Prostate gland (tissue), 2 donors: ENCODE data around the gene GRHL1. TPM values are rescaled to one million over a fixed set of nuclear protein-coding genes. Genes with fewer than 3 reads are reported as not detected.
"Not testable (repeated sequence)": the region's sequence is repeated elsewhere in the genome, so short reads cannot be mapped to it uniquely, and the experiment has no call there.

Source experiments
- DNase-seq: peaks from one replicate; pipeline ENCODE4 v3.0.0-alpha.2; 2019; ENCODE audit warnings: low spot score
- H3K27ac ChIP-seq, 2 donors: fragments of 200-600 bp; sonication (generic); 2 replicates each; pipeline ENCODE4 v1.5.1; 2017 to 2019
- H3K27me3 ChIP-seq: fragments of 200-600 bp; sonication (generic); replicated peaks from 2 replicates; pipeline ENCODE4 v1.5.1; 2019; ENCODE audit not compliant: insufficient read depth
- H3K36me3 ChIP-seq, 2 donors: fragments of 200-600 bp; sonication (generic); 1 replicate in 1 of 2; 2 replicates in 1 of 2; pipeline versions ENCODE4 v1.5.1 to v1.8.1; 2017 to 2019
- H3K4me1 ChIP-seq: fragments of 200-600 bp; sonication (generic); replicated peaks from 2 replicates; pipeline ENCODE4 v1.5.1; 2019
- H3K4me3 ChIP-seq, 2 donors: fragments of 200-600 bp; sonication (generic); 2 replicates each; pipeline ENCODE4 v1.5.1; 2017 to 2019
- H3K9me3 ChIP-seq: fragments of 200-600 bp; sonication (generic); 2 replicates; pipeline ENCODE4 v1.5.1; 2017
- CTCF ChIP-seq, 4 experiments: fragments of 200-600 bp in 2 of 4; fragments of 450-650 bp in 2 of 4; sonication (generic) in 2 of 4; IDR thresholded peaks; 1 replicate in 3 of 4; 2 replicates in 1 of 4; pipeline ENCODE4 v1.5.1; 2016 to 2019; ENCODE audit warnings: antibody characterized with exemption in 4 of 4, mild to moderate bottlenecking in 2 of 4, moderate library complexity in 2 of 4
- POLR2A ChIP-seq: fragments of 450-650 bp; IDR thresholded peaks from one replicate; pipeline ENCODE4 v1.6.1; 2016; ENCODE audit warnings: antibody characterized with exemption, mild to moderate bottlenecking
- POLR2AphosphoS5 ChIP-seq: sonication (generic); formaldehyde crosslinking; IDR thresholded peaks from one replicate; pipeline ENCODE4 v1.6.1; 2017; ENCODE audit warnings: antibody characterized with exemption
- WGBS: methylation state at CpG from one replicate; pipeline ENCODE4 v1.1.5; 2018; 5-methylcytosine and 5-hydroxymethylcytosine counted together
- intact Hi-C: fragments of 100-400 bp; cut with DNase I; formaldehyde crosslinking; loops from one replicate; pipeline ENCODE4 v1.14.2; 2022
- total RNA-seq, 2 donors: library from RNA; depleted of rRNA; stranded (reverse); fragments of >200 nt; gene quantifications; one replicate each; pipeline ENCODE4 v1.1.0, GENCODE V29; 2016

GRHL1 gene
- total RNA-seq, 2 donors from 2014 or later, result 25.7 to 31.8 TPM

GRCh38 chr2:9919512-9919911, 32.0 kb upstream of the GRHL1 start:
- H3K4me3 ChIP-seq, result no peak overlapping the region
- intact Hi-C loops, result no loop called here
- no peaks in the 10 kb centered on the region for H3K36me3 ChIP-seq
- no peaks in the 10 kb centered on the region for H3K9me3 ChIP-seq
- WGBS, result 69% methylated on average over 3 of the region's 3 CpGs
- no peaks in the 10 kb centered on the region for H3K27me3 ChIP-seq
- TF ChIP-seq CTCF (IDR thresholded peaks at IDR 0.05), result no peak
- TF ChIP-seq POLR2AphosphoS5, result no peak
- no peak for TF ChIP-seq POLR2A
- H3K27ac ChIP-seq, result no peak overlapping the region
- DNase-seq, result no peak
- H3K4me1 ChIP-seq, result no peaks in the 10 kb centered on the region

DNA sequence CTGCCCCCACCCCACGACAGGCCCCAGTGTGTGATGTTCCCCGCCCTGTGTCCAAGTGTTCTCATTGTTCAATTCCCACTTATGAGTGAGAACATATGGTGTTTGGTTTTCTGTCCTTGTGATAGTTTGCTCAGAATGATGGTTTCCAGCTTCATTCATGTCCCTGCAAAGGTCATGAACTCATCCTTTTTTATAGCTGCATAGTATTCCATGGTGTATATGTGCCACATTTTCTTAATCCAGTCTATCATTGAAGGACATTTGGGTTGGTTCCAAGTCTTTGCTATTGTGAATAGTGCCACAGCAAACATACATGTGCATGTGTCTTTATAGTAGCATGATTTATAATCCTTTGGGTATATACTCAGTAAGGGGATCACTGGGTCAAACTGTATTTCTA, 24.5 kb upstream of the GRHL1 start:
- intact Hi-C loops, H3K27me3 ChIP-seq, H3K4me1 ChIP-seq, H3K4me3 ChIP-seq, DNase-seq, H3K27ac ChIP-seq, H3K9me3 ChIP-seq, H3K36me3 ChIP-seq: not testable (repeated sequence)
- 94% methylated on average over 2 of the region's 2 CpGs for WGBS

DNA sequence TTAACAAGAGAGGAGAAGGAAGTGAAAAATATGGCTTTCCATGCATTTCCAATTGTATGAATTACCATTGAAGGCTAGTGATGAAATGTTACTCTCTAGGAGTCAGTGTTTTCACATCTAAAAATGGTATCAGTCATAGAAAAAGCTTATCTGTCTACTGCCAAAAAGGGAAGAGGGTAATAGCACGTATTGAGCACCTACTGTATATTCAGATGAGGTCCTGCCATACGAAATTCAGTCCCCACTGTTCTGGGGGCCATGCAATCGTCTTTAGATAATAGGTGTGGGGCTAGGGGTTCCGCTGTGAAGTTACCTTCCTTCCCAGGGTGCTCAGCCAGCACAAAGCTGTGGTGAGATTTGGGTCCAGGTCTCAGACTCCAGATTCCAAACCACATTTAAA, 14.2 kb upstream of the GRHL1 start:
- Histone ChIP-seq H3K27ac (no peak overlapping the region), H3K27me3 (no peaks in the 10 kb centered on the region), H3K36me3 (no peaks in the 10 kb centered on the region), H3K4me3 (no peak overlapping the region), H3K9me3 (no peaks in the 10 kb centered on the region), H3K4me1 (peaks cover 3% of the 10 kb centered on the region)
- DNase-seq, result no peak
- intact Hi-C loops, result no loop called here
- 88% methylated on average over 4 of the region's 4 CpGs for WGBS
- no peak for TF ChIP-seq CTCF (IDR thresholded peaks at IDR 0.05)
- TF ChIP-seq POLR2A, result no peak
- TF ChIP-seq POLR2AphosphoS5, result no peak

GRCh38 chr2:9937968-9938367, 13.5 kb upstream of the GRHL1 start:
- 62% methylated on average over 9 of the region's 9 CpGs for WGBS
- Histone ChIP-seq H3K4me3 (no peak overlapping the region), H3K36me3 (no peaks in the 10 kb centered on the region), H3K9me3 (no peaks in the 10 kb centered on the region), H3K27ac (no peak overlapping the region), H3K4me1 (peaks cover 3% of the 10 kb centered on the region), H3K27me3 (no peaks in the 10 kb centered on the region)
- DNase-seq, result no peak
- TF ChIP-seq POLR2AphosphoS5 (no peak), CTCF (IDR thresholded peaks at IDR 0.05) (peak in 1 of 4 experiments; percentile 11), POLR2A (no peak)
- intact Hi-C loops, result no loop called here

DNA sequence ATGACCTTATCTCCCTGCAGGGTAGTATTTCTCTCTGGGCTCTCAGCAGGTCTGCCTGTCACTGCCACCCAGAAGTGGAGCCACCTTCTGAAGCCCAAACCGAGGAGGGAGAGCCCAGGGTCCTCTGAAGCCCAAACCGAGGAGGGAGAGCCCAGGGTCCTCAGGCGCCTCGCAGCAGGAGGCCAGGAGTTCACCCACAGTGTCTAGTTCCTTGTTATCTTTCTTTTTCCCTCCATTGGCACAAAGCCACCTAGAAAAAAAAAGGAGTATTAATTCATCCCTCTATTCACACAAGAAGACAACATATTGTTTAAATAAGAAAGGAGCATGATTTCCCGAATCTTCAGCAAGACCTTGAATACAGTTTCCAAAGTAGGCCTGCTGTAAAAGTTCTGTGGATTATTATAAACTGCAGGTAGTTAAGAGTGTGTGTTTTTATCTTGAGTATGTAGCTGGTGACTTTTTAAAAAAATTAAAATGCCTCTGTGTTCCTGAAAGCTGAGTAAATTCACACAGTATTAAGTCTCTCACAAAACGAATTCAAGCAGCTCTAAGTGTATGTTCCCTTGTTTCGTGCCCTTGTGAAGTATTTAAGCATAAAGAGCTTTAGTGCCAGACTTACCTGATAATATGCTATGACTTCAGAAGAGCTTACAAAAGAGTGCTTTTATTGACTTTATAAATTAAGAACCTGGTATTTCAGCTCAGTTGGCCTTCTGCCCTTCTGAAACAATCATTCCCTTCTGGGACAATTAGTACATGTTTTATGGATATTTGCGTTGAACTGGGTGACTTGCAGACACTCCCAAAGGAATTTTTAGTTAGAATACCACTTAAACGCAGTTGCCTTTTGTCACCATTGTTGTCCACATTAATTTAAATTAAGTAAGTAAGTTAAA, 11.7 kb upstream of the GRHL1 start:
- H3K9me3 ChIP-seq, result no peaks in the 10 kb centered on the region
- peak overlapping the region in 1 of 2 donors; percentile 54 for H3K27ac ChIP-seq
- intact Hi-C loops, result no loop called here
- DNase-seq, result no peak
- H3K36me3 ChIP-seq, result no peaks in the 10 kb centered on the region
- peaks cover 7% of the 10 kb centered on the region for H3K4me1 ChIP-seq
- no peaks in the 10 kb centered on the region for H3K27me3 ChIP-seq
- TF ChIP-seq CTCF (IDR thresholded peaks at IDR 0.05), result no peak
- peak; percentile 24 for TF ChIP-seq POLR2AphosphoS5
- no peak for TF ChIP-seq POLR2A
- no peak overlapping the region for H3K4me3 ChIP-seq
- 40% methylated on average over 9 of the region's 9 CpGs for WGBS
